SK-N-MC (cell line): ENCODE results near the gene PILRA.

Source experiments
- DNase-seq: peaks from one replicate; pipeline ENCODE4 v3.0.0-alpha.2; 2011; ENCODE audit warnings: low read depth, low spot score
- H3K27ac ChIP-seq: fragments of 200-600 bp; sonication (generic); 2 replicates; pipeline ENCODE4 v1.5.1; 2016; ENCODE audit warnings: mixed run types
- H3K36me3 ChIP-seq: fragments of 200-600 bp; sonication (generic); 2 replicates; pipeline ENCODE4 v1.6.1; 2017; ENCODE audit warnings: antibody characterized with exemption, low read length, mixed read lengths; ENCODE audit not compliant: insufficient read depth
- H3K4me3 ChIP-seq: fragments of 200-600 bp; sonication (generic); 2 replicates; pipeline ENCODE4 v1.5.1; 2016
- H3K9ac ChIP-seq: fragments of 200-600 bp; sonication (generic); 2 replicates; pipeline ENCODE4 v1.8.0; 2017; ENCODE audit warnings: mixed run types, mixed read lengths; ENCODE audit not compliant: insufficient read length
- H3K9me3 ChIP-seq: fragments of 200-600 bp; sonication (generic); 2 replicates; pipeline ENCODE4 v1.6.1; 2017; ENCODE audit warnings: low read depth, mild to moderate bottlenecking, antibody characterized with exemption, low read length, moderate library complexity, mixed read lengths
- EZH2 ChIP-seq: fragments of 200-600 bp; sonication (generic); IDR thresholded peaks from one replicate; pipeline ENCODE4 v1.6.1; 2017; ENCODE audit warnings: antibody characterized with exemption
- FOXP2 ChIP-seq: optimal IDR thresholded peaks from 2 replicates; pipeline ENCODE3; 2011; ENCODE audit warnings: mild to moderate bottlenecking, moderate library complexity; ENCODE audit not compliant: insufficient read depth; ENCODE audit errors: extremely low read length, control extremely low read depth
- POLR2AphosphoS5 ChIP-seq: IDR thresholded peaks from 2 replicates; pipeline ENCODE4 v1.6.1; 2012; ENCODE audit warnings: mild to moderate bottlenecking, low read depth, low read length, borderline replicate concordance

The PILRA gene

GRCh38 chr7:100384628-100385294, 11.5 kb downstream of the PILRA start:
- Histone ChIP-seq H3K4me3 (no peak overlapping the region), H3K27ac (peak overlapping the region; percentile 2; the same call in 1 of the 2 replicates), H3K9ac (no peak overlapping the region), H3K9me3 (no peaks in the 10 kb centered on the region), H3K36me3 (no peaks in the 10 kb centered on the region)
- TF ChIP-seq EZH2: no peak
- TF ChIP-seq POLR2AphosphoS5: no peak
- TF ChIP-seq FOXP2: no peak
- DNase-seq: no peak

- H3K9ac ChIP-seq: no peak overlapping the region
- H3K27ac ChIP-seq: no peak overlapping the region; the same call in 1 of the 2 replicates
- no peak overlapping the region for H3K4me3 ChIP-seq
- H3K9me3 ChIP-seq: no peaks in the 10 kb centered on the region
- no peak for DNase-seq
- no peaks in the 10 kb centered on the region for H3K36me3 ChIP-seq
- TF ChIP-seq POLR2AphosphoS5 (no peak), FOXP2 (no peak), EZH2 (no peak)
These were observed 13.7 kb downstream of the PILRA start for GRCh38 chr7:100386940-100387339.

GRCh38 chr7:100387695-100388094, 14.4 kb downstream of the PILRA start:
- peak overlapping the region; percentile 33 for H3K4me3 ChIP-seq
- H3K27ac ChIP-seq: peak overlapping the region; percentile 72; the same call in 1 of the 2 replicates
- no peak for TF ChIP-seq FOXP2
- TF ChIP-seq POLR2AphosphoS5: no peak
- H3K36me3 ChIP-seq: no peaks in the 10 kb centered on the region
- no peaks in the 10 kb centered on the region for H3K9me3 ChIP-seq
- peak; percentile 77 for DNase-seq
- H3K9ac ChIP-seq: peak overlapping the region; percentile 49

- Histone ChIP-seq H3K9me3 (no peaks in the 10 kb centered on the region), H3K9ac (no peak overlapping the region), H3K36me3 (no peaks in the 10 kb centered on the region), H3K27ac (no peak overlapping the region), H3K4me3 (no peak overlapping the region)
- no peak for TF ChIP-seq FOXP2
- TF ChIP-seq EZH2: no peak
- no peak for TF ChIP-seq POLR2AphosphoS5
- DNase-seq: no peak
These were observed 16.3 kb downstream of the PILRA start for GRCh38 chr7:100389437-100390088.

- Histone ChIP-seq H3K4me3 (no peak overlapping the region), H3K9ac (no peak overlapping the region), H3K27ac (no peak overlapping the region), H3K36me3 (no peaks in the 10 kb centered on the region), H3K9me3 (no peaks in the 10 kb centered on the region)
- TF ChIP-seq EZH2: no peak
- TF ChIP-seq FOXP2: no peak
- no peak for TF ChIP-seq POLR2AphosphoS5
- DNase-seq: no peak
These were observed 17.2 kb downstream of the PILRA start for GRCh38 chr7:100390286-100391009.

- no peak overlapping the region for H3K27ac ChIP-seq
- no peaks in the 10 kb centered on the region for H3K9me3 ChIP-seq
- H3K9ac ChIP-seq: no peak overlapping the region
- TF ChIP-seq EZH2 (no peak), FOXP2 (no peak), POLR2AphosphoS5 (no peak)
- no peak overlapping the region for H3K4me3 ChIP-seq
- no peaks in the 10 kb centered on the region for H3K36me3 ChIP-seq
- no peak for DNase-seq
These were observed 20.1 kb downstream of the PILRA start for GRCh38 chr7:100393233-100393905.

- TF ChIP-seq FOXP2: no peak
- TF ChIP-seq POLR2AphosphoS5: no peak
- no peak for TF ChIP-seq EZH2
- no peak overlapping the region for H3K4me3 ChIP-seq
These were observed 20.8 kb downstream of the PILRA start for GRCh38 chr7:100394077-100394476.

GRCh38 chr7:100396421-100396982, 23.2 kb downstream of the PILRA start:
- no peak overlapping the region for H3K27ac ChIP-seq
- no peak for DNase-seq
- no peak for TF ChIP-seq EZH2
- TF ChIP-seq FOXP2: no peak
- TF ChIP-seq POLR2AphosphoS5: no peak

More at GRCh38 chr7:100394077-100394476, 20.8 kb downstream of the PILRA start:
- DNase-seq: no peak
- no peaks in the 10 kb centered on the region for H3K36me3 ChIP-seq
- H3K9me3 ChIP-seq: no peaks in the 10 kb centered on the region
- no peak overlapping the region for H3K9ac ChIP-seq
- no peak overlapping the region for H3K27ac ChIP-seq

More at GRCh38 chr7:100396421-100396982, 23.2 kb downstream of the PILRA start:
- Histone ChIP-seq H3K9me3 (no peaks in the 10 kb centered on the region), H3K9ac (no peak overlapping the region), H3K4me3 (no peak overlapping the region), H3K36me3 (no peaks in the 10 kb centered on the region)
